HCT116 (cell line): ENCODE measurements around the gene TNFRSF19.

ENCODE experiments used
- EZH2 ChIP-seq: fragments of 200-600 bp; sonication (generic); IDR thresholded peaks from 2 replicates; pipeline ENCODE4 v1.6.1; 2017; ENCODE audit warnings: antibody characterized with exemption, mixed run types
- EZH2phosphoT487 ChIP-seq: fragments of 200-600 bp; IDR thresholded peaks from 2 replicates; pipeline ENCODE4 v1.6.1; 2018; ENCODE audit warnings: antibody characterized with exemption, borderline replicate concordance
- POLR2A ChIP-seq: IDR thresholded peaks from 2 replicates; pipeline ENCODE4 v1.7.0; 2011; ENCODE audit warnings: borderline replicate concordance; ENCODE audit not compliant: insufficient read depth, insufficient read length; ENCODE audit errors: extremely low read depth
- SIN3A ChIP-seq: IDR thresholded peaks from 2 replicates; pipeline ENCODE4 v1.6.1; 2012; ENCODE audit warnings: low read depth
- SP1 ChIP-seq: IDR thresholded peaks from 2 replicates; pipeline ENCODE4 v1.6.1; 2012; ENCODE audit warnings: low read depth
- TCF7L2 ChIP-seq: IDR thresholded peaks from 2 replicates; pipeline ENCODE4 v1.7.0; 2011; ENCODE audit warnings: borderline replicate concordance, inconsistent platforms; ENCODE audit not compliant: insufficient read depth, insufficient read length; ENCODE audit errors: extremely low read depth
- ZNF274 ChIP-seq: fragments of 200-500 bp; sonication (Bioruptor generic); IDR thresholded peaks from 2 replicates; pipeline ENCODE4 v1.6.1; 2014; ENCODE audit warnings: mild to moderate bottlenecking, low read depth, low read length, inconsistent platforms
- TF ChIP-seq, protein P1 (sequence below), 3 experiments: fragments of 200-600 bp in 1 of 3; sonication (generic) in 1 of 3; IDR thresholded peaks in 2 of 3; conservative IDR thresholded peaks in 1 of 3; 2 replicates each; pipeline ENCODE4 v1.5.1; 2012 to 2017; ENCODE audit warnings: low read depth in 2 of 3, low read length in 2 of 3, antibody characterized with exemption in 1 of 3, borderline replicate concordance in 1 of 3, control low read depth in 1 of 3, mild to moderate bottlenecking in 1 of 3, mixed read lengths in 1 of 3, mixed run types in 1 of 3, moderate library complexity in 1 of 3; ENCODE audit not compliant: insufficient read depth in 1 of 3
- TF ChIP-seq, protein P2 (sequence below): IDR thresholded peaks from 2 replicates; pipeline ENCODE4 v1.6.1; 2011; ENCODE audit warnings: mild to moderate bottlenecking, low read length, moderate library complexity; ENCODE audit not compliant: insufficient replicate concordance; ENCODE audit errors: extremely low read depth
- TF ChIP-seq, protein P3 (sequence below): IDR thresholded peaks from 2 replicates; pipeline ENCODE4 v1.6.1; 2012
- TF ChIP-seq, protein P4 (sequence below): IDR thresholded peaks from 2 replicates; pipeline ENCODE4 v1.6.1; 2012; ENCODE audit warnings: low read depth

DNA sequence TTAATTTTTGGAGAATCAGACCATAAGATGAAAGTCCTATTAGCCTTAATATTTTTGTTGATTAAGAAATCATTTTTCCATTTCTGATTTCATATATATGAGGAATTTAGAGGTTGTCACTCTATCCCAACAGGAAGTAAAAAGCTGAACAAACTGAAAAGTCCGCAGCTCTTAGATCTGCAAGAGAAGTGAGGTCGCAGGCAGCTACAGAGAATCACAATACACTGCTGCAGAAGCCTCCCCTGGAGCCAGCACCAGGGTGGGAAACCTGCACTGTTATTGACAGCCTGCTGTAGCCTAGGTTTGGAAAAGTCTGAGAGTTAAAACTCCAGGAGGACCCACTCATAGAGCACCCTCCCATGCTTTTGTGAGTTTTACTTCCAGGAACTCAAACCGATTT, 29.9 kb downstream of the TNFRSF19 start:
- no peak for TF ChIP-seq EZH2
- TF ChIP-seq, protein P1, sequence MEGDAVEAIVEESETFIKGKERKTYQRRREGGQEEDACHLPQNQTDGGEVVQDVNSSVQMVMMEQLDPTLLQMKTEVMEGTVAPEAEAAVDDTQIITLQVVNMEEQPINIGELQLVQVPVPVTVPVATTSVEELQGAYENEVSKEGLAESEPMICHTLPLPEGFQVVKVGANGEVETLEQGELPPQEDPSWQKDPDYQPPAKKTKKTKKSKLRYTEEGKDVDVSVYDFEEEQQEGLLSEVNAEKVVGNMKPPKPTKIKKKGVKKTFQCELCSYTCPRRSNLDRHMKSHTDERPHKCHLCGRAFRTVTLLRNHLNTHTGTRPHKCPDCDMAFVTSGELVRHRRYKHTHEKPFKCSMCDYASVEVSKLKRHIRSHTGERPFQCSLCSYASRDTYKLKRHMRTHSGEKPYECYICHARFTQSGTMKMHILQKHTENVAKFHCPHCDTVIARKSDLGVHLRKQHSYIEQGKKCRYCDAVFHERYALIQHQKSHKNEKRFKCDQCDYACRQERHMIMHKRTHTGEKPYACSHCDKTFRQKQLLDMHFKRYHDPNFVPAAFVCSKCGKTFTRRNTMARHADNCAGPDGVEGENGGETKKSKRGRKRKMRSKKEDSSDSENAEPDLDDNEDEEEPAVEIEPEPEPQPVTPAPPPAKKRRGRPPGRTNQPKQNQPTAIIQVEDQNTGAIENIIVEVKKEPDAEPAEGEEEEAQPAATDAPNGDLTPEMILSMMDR (IDR thresholded peaks at IDR 0.05 in 2 of 3, conservative IDR thresholded peaks at IDR 0.05 in 1 of 3; ENCODE audit: borderline replicate concordance in 1 of 3, insufficient read depth in 1 of 3, low read depth in 2 of 3, low read length in 2 of 3): no peak
- TF ChIP-seq ZNF274: no peak
- TF ChIP-seq, protein P2, sequence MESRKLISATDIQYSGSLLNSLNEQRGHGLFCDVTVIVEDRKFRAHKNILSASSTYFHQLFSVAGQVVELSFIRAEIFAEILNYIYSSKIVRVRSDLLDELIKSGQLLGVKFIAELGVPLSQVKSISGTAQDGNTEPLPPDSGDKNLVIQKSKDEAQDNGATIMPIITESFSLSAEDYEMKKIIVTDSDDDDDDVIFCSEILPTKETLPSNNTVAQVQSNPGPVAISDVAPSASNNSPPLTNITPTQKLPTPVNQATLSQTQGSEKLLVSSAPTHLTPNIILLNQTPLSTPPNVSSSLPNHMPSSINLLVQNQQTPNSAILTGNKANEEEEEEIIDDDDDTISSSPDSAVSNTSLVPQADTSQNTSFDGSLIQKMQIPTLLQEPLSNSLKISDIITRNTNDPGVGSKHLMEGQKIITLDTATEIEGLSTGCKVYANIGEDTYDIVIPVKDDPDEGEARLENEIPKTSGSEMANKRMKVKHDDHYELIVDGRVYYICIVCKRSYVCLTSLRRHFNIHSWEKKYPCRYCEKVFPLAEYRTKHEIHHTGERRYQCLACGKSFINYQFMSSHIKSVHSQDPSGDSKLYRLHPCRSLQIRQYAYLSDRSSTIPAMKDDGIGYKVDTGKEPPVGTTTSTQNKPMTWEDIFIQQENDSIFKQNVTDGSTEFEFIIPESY: no peak
- TF ChIP-seq, protein P3, sequence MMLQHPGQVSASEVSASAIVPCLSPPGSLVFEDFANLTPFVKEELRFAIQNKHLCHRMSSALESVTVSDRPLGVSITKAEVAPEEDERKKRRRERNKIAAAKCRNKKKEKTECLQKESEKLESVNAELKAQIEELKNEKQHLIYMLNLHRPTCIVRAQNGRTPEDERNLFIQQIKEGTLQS: no peak
- no peak for TF ChIP-seq POLR2A
- TF ChIP-seq TCF7L2: no peak
- TF ChIP-seq SP1: no peak
- TF ChIP-seq, protein P4, sequence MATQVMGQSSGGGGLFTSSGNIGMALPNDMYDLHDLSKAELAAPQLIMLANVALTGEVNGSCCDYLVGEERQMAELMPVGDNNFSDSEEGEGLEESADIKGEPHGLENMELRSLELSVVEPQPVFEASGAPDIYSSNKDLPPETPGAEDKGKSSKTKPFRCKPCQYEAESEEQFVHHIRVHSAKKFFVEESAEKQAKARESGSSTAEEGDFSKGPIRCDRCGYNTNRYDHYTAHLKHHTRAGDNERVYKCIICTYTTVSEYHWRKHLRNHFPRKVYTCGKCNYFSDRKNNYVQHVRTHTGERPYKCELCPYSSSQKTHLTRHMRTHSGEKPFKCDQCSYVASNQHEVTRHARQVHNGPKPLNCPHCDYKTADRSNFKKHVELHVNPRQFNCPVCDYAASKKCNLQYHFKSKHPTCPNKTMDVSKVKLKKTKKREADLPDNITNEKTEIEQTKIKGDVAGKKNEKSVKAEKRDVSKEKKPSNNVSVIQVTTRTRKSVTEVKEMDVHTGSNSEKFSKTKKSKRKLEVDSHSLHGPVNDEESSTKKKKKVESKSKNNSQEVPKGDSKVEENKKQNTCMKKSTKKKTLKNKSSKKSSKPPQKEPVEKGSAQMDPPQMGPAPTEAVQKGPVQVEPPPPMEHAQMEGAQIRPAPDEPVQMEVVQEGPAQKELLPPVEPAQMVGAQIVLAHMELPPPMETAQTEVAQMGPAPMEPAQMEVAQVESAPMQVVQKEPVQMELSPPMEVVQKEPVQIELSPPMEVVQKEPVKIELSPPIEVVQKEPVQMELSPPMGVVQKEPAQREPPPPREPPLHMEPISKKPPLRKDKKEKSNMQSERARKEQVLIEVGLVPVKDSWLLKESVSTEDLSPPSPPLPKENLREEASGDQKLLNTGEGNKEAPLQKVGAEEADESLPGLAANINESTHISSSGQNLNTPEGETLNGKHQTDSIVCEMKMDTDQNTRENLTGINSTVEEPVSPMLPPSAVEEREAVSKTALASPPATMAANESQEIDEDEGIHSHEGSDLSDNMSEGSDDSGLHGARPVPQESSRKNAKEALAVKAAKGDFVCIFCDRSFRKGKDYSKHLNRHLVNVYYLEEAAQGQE: no peak
- no peak for TF ChIP-seq SIN3A
- no peak for TF ChIP-seq EZH2phosphoT487
